ENCODE data around the gene BAIAP2. TPM values are rescaled to one million over a fixed set of nuclear protein-coding genes. Genes with fewer than 3 reads are reported as not detected.

Gene BAIAP2
- total and polyA plus RNA-seq, 2 of the 13 experiments (the other 11 are each of a cell fraction or from before 2014, with no cell fraction given): 22.5 to 24.0 TPM

GRCh38 chr17:81143200-81143527 lies 108.2 kb downstream of the BAIAP2 start:
- H3K4me3 ChIP-seq (replicated peaks in 1 of 3; ENCODE audit: insufficient read depth in 1 of 3, low read depth in 2 of 3, low read length in 3 of 3): peak overlapping the region in 2 of 3 experiments; percentile 3 to 51; a peak in 2 of 6 replicates
- no peaks in the 10 kb centered on the region for H3K79me2 ChIP-seq (ENCODE audit: insufficient read depth, low read length)
- DNase-seq (ENCODE audit: low spot score): no peak
- intact Hi-C loops (cut with micrococcal nuclease; ENCODE audit: unreplicated experiment) (loop anchor here (5.0 kb wide), 2 partner anchors 59 to 79 kb away; partner anchors contain the start of gene CEP131), in situ Hi-C loops (cut with HindIII; ENCODE audit: extremely low pct_ligation_motif_present, low pct_unique_long_range_greater_than_20kb) (loop anchor here (5.0 kb wide), 2 partner anchors 49 to 84 kb away; no protein-coding TSS in a partner anchor)
- no peaks in the 10 kb centered on the region for H4K20me1 ChIP-seq (ENCODE audit: insufficient read depth, low read length)
- BruUV-seq (replicated peaks): no TSS peak
- no peak overlapping the region for H2AFZ ChIP-seq (ENCODE audit: low read length)
- H3K27ac ChIP-seq (ENCODE audit: extremely low read length, insufficient read depth, low read length): no peak overlapping the region
- no peaks in the 10 kb centered on the region for H3K9me3 ChIP-seq (ENCODE audit: low read length)
- H3K4me1 ChIP-seq (ENCODE audit: insufficient read depth, low read length): peaks cover 31% of the 10 kb centered on the region
- WGBS (ENCODE audit: low lambda C conversion rate): 89% methylated on average over 3 of the region's 11 CpGs
- ATAC-seq: peak; percentile 72
- H3K4me2 ChIP-seq (ENCODE audit: low read depth, low read length): peak overlapping the region; percentile 68
- H3K9ac ChIP-seq (ENCODE audit: insufficient read depth, low read depth, low read length): peak overlapping the region; percentile 34
- no peaks in the 10 kb centered on the region for H3K36me3 ChIP-seq (replicated peaks in 1 of 2; ENCODE audit: control insufficient read depth in 1 of 2, insufficient read depth in 2 of 2, low read length in 2 of 2)
- no peaks in the 10 kb centered on the region for H3K27me3 ChIP-seq (ENCODE audit: control insufficient read depth in 1 of 2, insufficient read depth in 2 of 2, low read length in 2 of 2)
- CTCF ChIA-PET (ENCODE audit: low intra/inter-chr PET ratio, low total read pairs): interaction anchor here (1.1 to 2.8 kb wide), 4 partner anchors 9 to 99 kb away, joined by 3 to 28 read pairs (median 16); no protein-coding TSS in a partner anchor
- POLR2A ChIA-PET: interaction anchor here (0.7 to 1.4 kb wide), 7 partner anchors 9 to 99 kb away, joined by 3 to 6 read pairs (median 3); partner anchors contain the start of genes CEP131, NDUFAF8 and TEPSIN
- no peak for FAIRE-seq
- TF ChIP-seq ZNF780A (CRISPR knock-in tag; IDR thresholded peaks at IDR 0.05): no peak
- TF ChIP-seq ZNF207 (IDR thresholded peaks at IDR 0.05; ENCODE audit: borderline replicate concordance): no peak
- TF ChIP-seq SOX5 (CRISPR knock-in tag; IDR thresholded peaks at IDR 0.05; ENCODE audit: borderline replicate concordance): no peak
- no peak for TF ChIP-seq ZNF589 (CRISPR knock-in tag; conservative IDR thresholded peaks at IDR 0.05)
- no peak for TF ChIP-seq SOX6 (IDR thresholded peaks at IDR 0.05)
- 0 out of 2 replicates have a peak, but pooled peaks have one; percentile 17 for TF ChIP-seq SOX6 (CRISPR knock-in tag; IDR thresholded peaks at IDR 0.05)
- 0 out of 2 replicates have a peak, but pooled peaks have one; percentile 18 for TF ChIP-seq ZMYM4 (CRISPR knock-in tag; IDR thresholded peaks at IDR 0.05)
- TF ChIP-seq GLMP (CRISPR knock-in tag; IDR thresholded peaks at IDR 0.05; ENCODE audit: borderline replicate concordance): no peak
- TF ChIP-seq, protein P1, sequence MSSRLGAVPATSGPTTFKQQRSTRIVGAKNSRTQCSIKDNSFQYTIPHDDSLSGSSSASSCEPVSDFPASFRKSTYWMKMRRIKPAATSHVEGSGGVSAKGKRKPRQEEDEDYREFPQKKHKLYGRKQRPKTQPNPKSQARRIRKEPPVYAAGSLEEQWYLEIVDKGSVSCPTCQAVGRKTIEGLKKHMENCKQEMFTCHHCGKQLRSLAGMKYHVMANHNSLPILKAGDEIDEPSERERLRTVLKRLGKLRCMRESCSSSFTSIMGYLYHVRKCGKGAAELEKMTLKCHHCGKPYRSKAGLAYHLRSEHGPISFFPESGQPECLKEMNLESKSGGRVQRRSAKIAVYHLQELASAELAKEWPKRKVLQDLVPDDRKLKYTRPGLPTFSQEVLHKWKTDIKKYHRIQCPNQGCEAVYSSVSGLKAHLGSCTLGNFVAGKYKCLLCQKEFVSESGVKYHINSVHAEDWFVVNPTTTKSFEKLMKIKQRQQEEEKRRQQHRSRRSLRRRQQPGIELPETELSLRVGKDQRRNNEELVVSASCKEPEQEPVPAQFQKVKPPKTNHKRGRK (CRISPR knock-in tag; IDR thresholded peaks at IDR 0.05): no peak
- TF ChIP-seq, protein P2, sequence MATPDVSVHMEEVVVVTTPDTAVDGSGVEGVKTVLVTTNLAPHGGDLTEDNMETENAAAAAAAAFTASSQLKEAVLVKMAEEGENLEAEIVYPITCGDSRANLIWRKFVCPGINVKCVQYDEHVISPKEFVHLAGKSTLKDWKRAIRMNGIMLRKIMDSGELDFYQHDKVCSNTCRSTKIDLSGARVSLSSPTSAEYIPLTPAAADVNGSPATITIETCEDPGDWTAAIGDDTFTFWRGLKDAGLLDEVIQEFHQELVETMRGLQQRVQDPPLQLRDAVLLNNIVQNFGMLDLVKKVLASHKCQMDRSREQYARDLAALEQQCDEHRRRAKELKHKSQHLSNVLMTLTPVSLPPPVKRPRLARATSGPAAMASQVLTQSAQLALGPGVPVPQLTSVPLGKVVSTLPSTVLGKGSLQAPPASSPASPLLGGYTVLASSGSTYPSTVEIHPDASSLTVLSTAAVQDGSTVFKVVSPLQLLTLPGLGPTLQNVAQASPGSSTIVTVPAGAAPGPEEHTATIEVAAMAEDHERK (CRISPR knock-in tag; IDR thresholded peaks at IDR 0.05; ENCODE audit: low read depth): no peak
- no peak for TF ChIP-seq LCORL (IDR thresholded peaks at IDR 0.05)
- TF ChIP-seq LCORL (CRISPR knock-in tag; IDR thresholded peaks at IDR 0.05): 0 out of 2 replicates have a peak, but pooled peaks have one; percentile 3
- TF ChIP-seq, protein P3, sequence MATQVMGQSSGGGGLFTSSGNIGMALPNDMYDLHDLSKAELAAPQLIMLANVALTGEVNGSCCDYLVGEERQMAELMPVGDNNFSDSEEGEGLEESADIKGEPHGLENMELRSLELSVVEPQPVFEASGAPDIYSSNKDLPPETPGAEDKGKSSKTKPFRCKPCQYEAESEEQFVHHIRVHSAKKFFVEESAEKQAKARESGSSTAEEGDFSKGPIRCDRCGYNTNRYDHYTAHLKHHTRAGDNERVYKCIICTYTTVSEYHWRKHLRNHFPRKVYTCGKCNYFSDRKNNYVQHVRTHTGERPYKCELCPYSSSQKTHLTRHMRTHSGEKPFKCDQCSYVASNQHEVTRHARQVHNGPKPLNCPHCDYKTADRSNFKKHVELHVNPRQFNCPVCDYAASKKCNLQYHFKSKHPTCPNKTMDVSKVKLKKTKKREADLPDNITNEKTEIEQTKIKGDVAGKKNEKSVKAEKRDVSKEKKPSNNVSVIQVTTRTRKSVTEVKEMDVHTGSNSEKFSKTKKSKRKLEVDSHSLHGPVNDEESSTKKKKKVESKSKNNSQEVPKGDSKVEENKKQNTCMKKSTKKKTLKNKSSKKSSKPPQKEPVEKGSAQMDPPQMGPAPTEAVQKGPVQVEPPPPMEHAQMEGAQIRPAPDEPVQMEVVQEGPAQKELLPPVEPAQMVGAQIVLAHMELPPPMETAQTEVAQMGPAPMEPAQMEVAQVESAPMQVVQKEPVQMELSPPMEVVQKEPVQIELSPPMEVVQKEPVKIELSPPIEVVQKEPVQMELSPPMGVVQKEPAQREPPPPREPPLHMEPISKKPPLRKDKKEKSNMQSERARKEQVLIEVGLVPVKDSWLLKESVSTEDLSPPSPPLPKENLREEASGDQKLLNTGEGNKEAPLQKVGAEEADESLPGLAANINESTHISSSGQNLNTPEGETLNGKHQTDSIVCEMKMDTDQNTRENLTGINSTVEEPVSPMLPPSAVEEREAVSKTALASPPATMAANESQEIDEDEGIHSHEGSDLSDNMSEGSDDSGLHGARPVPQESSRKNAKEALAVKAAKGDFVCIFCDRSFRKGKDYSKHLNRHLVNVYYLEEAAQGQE (IDR thresholded peaks at IDR 0.05; ENCODE audit: borderline replicate concordance in 1 of 2, low read depth in 1 of 2, low read length in 2 of 2): no peak
- TF ChIP-seq NFATC3 (CRISPR knock-in tag; IDR thresholded peaks at IDR 0.05): no peak
- TF ChIP-seq ARNT2 (CRISPR knock-in tag; IDR thresholded peaks at IDR 0.05; ENCODE audit: low read depth): 0 out of 2 replicates have a peak, but pooled peaks have one; percentile 49
